Fibroblast of lung (primary cell): ENCODE data around the gene THSD7B. TPM values are rescaled to one million over a fixed set of nuclear protein-coding genes. Genes with fewer than 3 reads are reported as not detected.

Source experiments
- DNase-seq, 2 donors: peaks; one replicate each; pipeline versions ENCODE4 v3.0.0 to v3.0.0-alpha.2; 2010; ENCODE audit warnings: low read depth in 2 of 2
- H2AFZ ChIP-seq: 2 replicates; pipeline ENCODE4 v1.5.1; 2012; ENCODE audit warnings: low read length, control low read depth, inconsistent platforms
- H3K27ac ChIP-seq: 2 replicates; pipeline ENCODE4 v1.5.1; 2011; ENCODE audit warnings: low read length, control low read depth; ENCODE audit not compliant: insufficient read depth
- H3K27me3 ChIP-seq: 2 replicates; pipeline ENCODE4 v1.5.1; 2011; ENCODE audit warnings: mild to moderate bottlenecking, low read length; ENCODE audit not compliant: control insufficient read depth, insufficient read depth
- H3K36me3 ChIP-seq: 2 replicates; pipeline ENCODE4 v1.5.1; 2011; ENCODE audit warnings: low read length; ENCODE audit not compliant: control insufficient read depth, insufficient read depth
- H3K4me1 ChIP-seq: 2 replicates; pipeline ENCODE4 v1.5.1; 2011; ENCODE audit warnings: low read length; ENCODE audit not compliant: control insufficient read depth, insufficient read depth; ENCODE audit errors: extremely low read depth
- H3K4me2 ChIP-seq: 2 replicates; pipeline ENCODE4 v1.5.1; 2011; ENCODE audit warnings: low read length, control low read depth; ENCODE audit not compliant: insufficient read depth; ENCODE audit errors: extremely low read depth
- H3K4me3 ChIP-seq, 4 experiments: fragments of 200-600 bp in 1 of 4; sonication (generic) in 1 of 4; replicated peaks in 1 of 4; 2 replicates each; pipeline ENCODE4 v1.5.1; 2011 to 2016; ENCODE audit warnings: low read length in 4 of 4, low read depth in 3 of 4, mild to moderate bottlenecking in 3 of 4, control low read depth in 2 of 4, inconsistent platforms in 1 of 4, mixed read lengths in 1 of 4; ENCODE audit not compliant: insufficient read depth in 1 of 4; ENCODE audit errors: control extremely low read depth in 1 of 4
- H3K79me2 ChIP-seq: 2 replicates; pipeline ENCODE4 v1.5.1; 2012; ENCODE audit warnings: mild to moderate bottlenecking, low read length, inconsistent platforms; ENCODE audit not compliant: control insufficient read depth, insufficient read depth
- H3K9ac ChIP-seq: 2 replicates; pipeline ENCODE4 v1.5.1; 2011; ENCODE audit warnings: mild to moderate bottlenecking, low read length, control low read depth; ENCODE audit not compliant: insufficient read depth
- H3K9me3 ChIP-seq: 2 replicates; pipeline ENCODE4 v1.5.1; 2012; ENCODE audit warnings: low read depth, low read length; ENCODE audit not compliant: control insufficient read depth, insufficient read depth
- H4K20me1 ChIP-seq: 2 replicates; pipeline ENCODE4 v1.5.1; 2011; ENCODE audit warnings: low read length; ENCODE audit not compliant: control insufficient read depth, insufficient read depth; ENCODE audit errors: extremely low read depth
- CTCF ChIP-seq, 2 donors: IDR thresholded peaks in 1 of 2; conservative IDR thresholded peaks in 1 of 2; 1 replicate in 1 of 2; 2 replicates in 1 of 2; pipeline ENCODE4 v1.5.1; 2011 to 2012; ENCODE audit warnings: low read length in 2 of 2, control low read depth in 1 of 2, inconsistent platforms in 1 of 2, low read depth in 1 of 2, mild to moderate bottlenecking in 1 of 2
- EZH2 ChIP-seq: IDR thresholded peaks from 2 replicates; pipeline ENCODE4 v1.5.1; 2012; ENCODE audit warnings: low read length, control low read depth, mild to moderate bottlenecking; ENCODE audit errors: missing control alignments
- polyA plus RNA-seq, 2 donors: library from polyadenylated mRNA; depleted of rRNA in 1 of 2; stranded (reverse) in 1 of 2; unstranded in 1 of 2; fragments of >200 nt; gene quantifications; 2 replicates each; pipeline ENCODE4 v1.2.1, GENCODE V29; 2011 to 2012; ENCODE audit warnings: missing spikeins in 1 of 2
- total RNA-seq: library from RNA; depleted of rRNA; stranded (reverse); fragments of >200 nt; gene quantifications from 2 replicates; pipeline ENCODE4 v1.2.1, GENCODE V29; 2014

Gene THSD7B
- total and polyA plus RNA-seq, 2 donors (not counting 1 experiment from before 2014, with no cell fraction given) = under 0.01 TPM; not detected in 1

- Histone ChIP-seq H3K79me2 (no peaks in the 10 kb centered on the region), H3K9me3 (no peaks in the 10 kb centered on the region), H3K4me2 (no peak overlapping the region), H3K27me3 (no peaks in the 10 kb centered on the region), H3K36me3 (no peaks in the 10 kb centered on the region), H2AFZ (no peak overlapping the region), H3K9ac (no peak overlapping the region), H4K20me1 (no peaks in the 10 kb centered on the region), H3K27ac (no peak overlapping the region), H3K4me1 (no peaks in the 10 kb centered on the region), H3K4me3 (no peak overlapping the region)
- no peak for DNase-seq
- TF ChIP-seq CTCF (conservative IDR thresholded peaks at IDR 0.05 in 1 of 2, IDR thresholded peaks at IDR 0.05 in 1 of 2; ENCODE audit: low read depth in 1 of 2, low read length in 2 of 2) (no peak), EZH2 (no peak)
These were observed 879.4 kb downstream of the THSD7B start for GRCh38 chr2:137644731-137645130.

- H3K27me3 ChIP-seq = no peaks in the 10 kb centered on the region
- TF ChIP-seq CTCF (conservative IDR thresholded peaks at IDR 0.05 in 1 of 2, IDR thresholded peaks at IDR 0.05 in 1 of 2; ENCODE audit: low read depth in 1 of 2, low read length in 2 of 2) (no peak), EZH2 (no peak)
- H2AFZ ChIP-seq = no peak overlapping the region
- no peaks in the 10 kb centered on the region for H4K20me1 ChIP-seq
- no peak overlapping the region for H3K27ac ChIP-seq
- H3K36me3 ChIP-seq = no peaks in the 10 kb centered on the region
- H3K79me2 ChIP-seq = no peaks in the 10 kb centered on the region
- H3K9me3 ChIP-seq = no peaks in the 10 kb centered on the region
- no peak for DNase-seq
- no peaks in the 10 kb centered on the region for H3K4me1 ChIP-seq
- H3K4me2 ChIP-seq = no peak overlapping the region
- H3K4me3 ChIP-seq = no peak overlapping the region
- no peak overlapping the region for H3K9ac ChIP-seq
These were observed 888.7 kb downstream of the THSD7B start for GRCh38 chr2:137654046-137654445.

- DNase-seq = no peak
These were observed 890.5 kb downstream of the THSD7B start for GRCh38 chr2:137655814-137656213.

More at GRCh38 chr2:137655814-137656213, 890.5 kb downstream of the THSD7B start:
- Histone ChIP-seq H3K4me1 (no peaks in the 10 kb centered on the region), H3K27me3 (no peaks in the 10 kb centered on the region), H4K20me1 (no peaks in the 10 kb centered on the region), H3K27ac (no peak overlapping the region), H3K4me2 (no peak overlapping the region), H3K9ac (no peak overlapping the region), H3K36me3 (no peaks in the 10 kb centered on the region), H3K9me3 (no peaks in the 10 kb centered on the region), H3K4me3 (no peak overlapping the region), H2AFZ (no peak overlapping the region), H3K79me2 (no peaks in the 10 kb centered on the region)
- TF ChIP-seq CTCF (conservative IDR thresholded peaks at IDR 0.05 in 1 of 2, IDR thresholded peaks at IDR 0.05 in 1 of 2; ENCODE audit: low read depth in 1 of 2, low read length in 2 of 2) = no peak
- no peak for TF ChIP-seq EZH2
